Uterus (tissue), 4 donors: ENCODE data around the gene LRRC8C. TPM values are rescaled to one million over a fixed set of nuclear protein-coding genes. Genes with fewer than 3 reads are reported as not detected.

Source experiments
- DNase-seq, 2 donors: peaks; one replicate each; pipeline ENCODE4 v3.0.0-alpha.2; 2019 to 2020
- H3K27ac ChIP-seq, 2 donors: fragments of 200-600 bp; sonication (generic); 1 replicate in 1 of 2; 2 replicates in 1 of 2; pipeline ENCODE4 v1.5.1; 2016 to 2018
- H3K27me3 ChIP-seq, 2 donors: fragments of 200-600 bp; sonication (generic); one replicate each; pipeline ENCODE4 v1.5.1; 2018 to 2019; ENCODE audit warnings: control low read depth in 1 of 2
- H3K36me3 ChIP-seq, 2 donors: fragments of 200-600 bp; sonication (generic); one replicate each; pipeline ENCODE4 v1.5.1; 2019; ENCODE audit warnings: control low read depth in 1 of 2
- H3K4me1 ChIP-seq, 2 donors: fragments of 200-600 bp; sonication (generic); one replicate each; pipeline ENCODE4 v1.5.1; 2018 to 2019; ENCODE audit warnings: control low read depth in 1 of 2
- H3K4me3 ChIP-seq, 2 donors: fragments of 200-600 bp; sonication (generic); 1 replicate in 1 of 2; 2 replicates in 1 of 2; pipeline ENCODE4 v1.5.1; 2018 to 2019; ENCODE audit warnings: mild to moderate bottlenecking in 1 of 2
- H3K9me3 ChIP-seq, 2 donors: fragments of 200-600 bp; sonication (generic); one replicate each; pipeline ENCODE4 v1.5.1; 2019; ENCODE audit warnings: control low read depth in 1 of 2
- CTCF ChIP-seq, 4 experiments: fragments of 200-600 bp in 2 of 4; fragments of 450-650 bp in 2 of 4; sonication (generic) in 2 of 4; IDR thresholded peaks; one replicate each; pipeline ENCODE4 v1.5.1; 2016 to 2019; ENCODE audit warnings: antibody characterized with exemption in 4 of 4, mild to moderate bottlenecking in 2 of 4, moderate library complexity in 1 of 4
- POLR2A ChIP-seq, 2 donors: fragments of 450-650 bp; IDR thresholded peaks; one replicate each; pipeline ENCODE4 v1.6.1; 2016; ENCODE audit warnings: antibody characterized with exemption in 2 of 2, mild to moderate bottlenecking in 1 of 2, moderate library complexity in 1 of 2
- intact Hi-C: fragments of 100-400 bp; cut with DNase I; formaldehyde crosslinking; loops from one replicate; pipeline ENCODE4 v1.15.1; 2023; ENCODE audit warnings: low total_unique reads
- total RNA-seq, 4 donors: library from RNA; depleted of rRNA in 3 of 4; stranded (reverse); fragments of >200 nt in 3 of 4; gene quantifications; one replicate each; pipeline versions ENCODE4 v1.1.0 to v1.2.4, GENCODE V29; 2014 to 2023
- donor health status: DM: yes; HTN: yes; CAD: no.

Gene LRRC8C
- total RNA-seq, 4 donors from 2014 or later: 10.9 to 23.8 (median 19.8) TPM

GRCh38 chr1:89665941-89666340 lies 33.0 kb downstream of the LRRC8C start:
- H3K9me3 ChIP-seq: no peaks in the 10 kb centered on the region
- intact Hi-C loops: no loop called here
- DNase-seq: no peak
- no peak overlapping the region for H3K4me3 ChIP-seq
- H3K36me3 ChIP-seq: no peaks in the 10 kb centered on the region
- TF ChIP-seq CTCF (IDR thresholded peaks at IDR 0.05) (no peak), POLR2A (IDR thresholded peaks at IDR 0.05) (no peak)
- H3K27ac ChIP-seq: no peak overlapping the region
- no peaks in the 10 kb centered on the region for H3K4me1 ChIP-seq
- H3K27me3 ChIP-seq: no peaks in the 10 kb centered on the region

- Histone ChIP-seq H3K4me3 (no peak overlapping the region), H3K4me1 (no peaks in the 10 kb centered on the region), H3K9me3 (no peaks in the 10 kb centered on the region), H3K27ac (no peak overlapping the region), H3K27me3 (no peaks in the 10 kb centered on the region), H3K36me3 (no peaks in the 10 kb centered on the region)
- intact Hi-C loops: no loop called here
- DNase-seq: no peak
- TF ChIP-seq CTCF (IDR thresholded peaks at IDR 0.05) (no peak), POLR2A (IDR thresholded peaks at IDR 0.05) (no peak)
These were observed 33.7 kb downstream of the LRRC8C start for GRCh38 chr1:89666640-89667039.

DNA sequence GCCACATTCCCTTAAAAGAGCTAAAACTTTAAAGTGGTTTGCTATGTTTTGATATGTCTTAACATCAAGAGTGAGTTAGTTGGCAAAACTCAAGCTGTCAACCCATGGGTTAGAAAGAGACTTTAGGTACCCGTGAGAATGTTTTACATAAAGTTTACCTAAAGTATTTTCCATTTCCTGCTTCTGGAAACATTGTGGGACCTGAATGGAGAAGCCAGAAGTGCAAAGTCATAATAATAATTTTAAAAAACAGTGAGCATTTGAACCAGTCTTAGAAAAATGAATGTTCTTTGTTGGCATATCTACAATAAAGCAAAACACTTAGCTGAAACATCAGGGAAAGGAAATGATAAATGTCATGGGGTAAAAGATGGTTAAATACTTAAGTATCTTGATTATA lies 34.8 kb downstream of the LRRC8C start:
- Histone ChIP-seq H3K27me3 (no peaks in the 10 kb centered on the region), H3K4me3 (no peak overlapping the region), H3K4me1 (no peaks in the 10 kb centered on the region), H3K27ac (no peak overlapping the region), H3K9me3 (no peaks in the 10 kb centered on the region), H3K36me3 (no peaks in the 10 kb centered on the region)
- TF ChIP-seq CTCF (IDR thresholded peaks at IDR 0.05): no peak
- intact Hi-C loops: no loop called here
- DNase-seq: no peak

- TF ChIP-seq POLR2A (IDR thresholded peaks at IDR 0.05) (no peak), CTCF (IDR thresholded peaks at IDR 0.05) (no peak)
- no peak for DNase-seq
- H3K4me1 ChIP-seq: no peaks in the 10 kb centered on the region
- no peaks in the 10 kb centered on the region for H3K27me3 ChIP-seq
- no peaks in the 10 kb centered on the region for H3K36me3 ChIP-seq
- no peak overlapping the region for H3K27ac ChIP-seq
- no peak overlapping the region for H3K4me3 ChIP-seq
- no peaks in the 10 kb centered on the region for H3K9me3 ChIP-seq
- intact Hi-C loops: no loop called here
These were observed 36.0 kb downstream of the LRRC8C start for GRCh38 chr1:89668961-89669360.

DNA sequence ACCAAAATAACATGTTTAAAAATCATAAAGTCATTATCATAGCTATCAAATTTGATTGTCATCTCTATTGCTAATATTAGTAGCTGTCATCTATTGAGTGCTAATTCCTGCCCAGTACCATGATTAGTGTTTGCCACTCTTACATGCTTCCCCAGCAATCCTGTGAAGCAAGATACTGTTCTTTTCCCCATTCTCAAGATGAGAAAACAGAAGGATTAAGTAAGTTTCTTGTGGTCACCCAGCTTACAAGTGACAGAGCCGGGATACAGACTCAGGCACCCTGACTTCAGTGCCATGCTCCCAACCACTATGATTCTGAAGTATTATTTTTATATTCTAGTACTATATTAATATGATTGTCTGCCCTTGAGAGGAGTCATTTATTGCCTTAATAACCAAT lies 36.5 kb downstream of the LRRC8C start:
- H3K27ac ChIP-seq: no peak overlapping the region
- TF ChIP-seq POLR2A (IDR thresholded peaks at IDR 0.05) (no peak), CTCF (IDR thresholded peaks at IDR 0.05) (no peak)
- DNase-seq: no peak

More for the DNA sequence above, 36.5 kb downstream of the LRRC8C start:
- Histone ChIP-seq H3K4me1 (no peaks in the 10 kb centered on the region), H3K36me3 (no peaks in the 10 kb centered on the region), H3K9me3 (no peaks in the 10 kb centered on the region), H3K27me3 (no peaks in the 10 kb centered on the region), H3K4me3 (no peak overlapping the region)
- intact Hi-C loops: no loop called here
